D721Med (cell line): ENCODE data around the gene NSG2.

Source experiments
- DNase-seq: peaks from one replicate; pipeline ENCODE4 v3.0.0; 2011; ENCODE audit warnings: low spot score; ENCODE audit not compliant: insufficient read length
- FAIRE-seq: peaks from 2 replicates; lab custom pipeline; 2011; peaks lifted over from hg19 to GRCh38; lab: Jason Lieb, UNC
- TF ChIP-seq, protein P1 (sequence below): IDR thresholded peaks from 2 replicates; pipeline ENCODE4 v1.5.1; 2012; ENCODE audit warnings: mild to moderate bottlenecking, control low read depth; ENCODE audit not compliant: insufficient read depth; ENCODE audit errors: missing control alignments

Gene NSG2

DNA sequence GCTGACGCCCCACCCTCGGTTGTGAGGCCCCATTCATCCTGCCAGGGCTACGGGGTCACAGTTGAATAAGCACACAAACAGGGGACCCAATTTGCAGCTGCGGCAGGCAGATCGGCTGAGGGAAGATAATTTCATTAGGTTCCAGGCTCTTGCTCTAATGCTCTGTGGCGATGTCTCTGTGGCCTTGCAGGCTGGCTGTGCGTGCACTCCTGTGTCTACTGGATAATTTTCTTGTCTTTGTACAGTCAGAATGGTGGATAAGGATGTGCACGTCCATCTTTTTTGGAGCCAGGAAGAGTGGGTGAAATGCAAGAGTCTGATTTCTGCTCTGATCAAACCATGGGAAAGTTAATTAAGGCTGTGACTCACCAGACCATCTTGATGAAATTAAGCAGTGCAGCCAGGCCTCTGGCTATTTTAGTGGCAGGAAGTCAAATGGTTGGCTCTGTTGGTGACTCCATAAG, 39.2 kb downstream of the NSG2 start:
- no peak for FAIRE-seq
- TF ChIP-seq, protein P1, sequence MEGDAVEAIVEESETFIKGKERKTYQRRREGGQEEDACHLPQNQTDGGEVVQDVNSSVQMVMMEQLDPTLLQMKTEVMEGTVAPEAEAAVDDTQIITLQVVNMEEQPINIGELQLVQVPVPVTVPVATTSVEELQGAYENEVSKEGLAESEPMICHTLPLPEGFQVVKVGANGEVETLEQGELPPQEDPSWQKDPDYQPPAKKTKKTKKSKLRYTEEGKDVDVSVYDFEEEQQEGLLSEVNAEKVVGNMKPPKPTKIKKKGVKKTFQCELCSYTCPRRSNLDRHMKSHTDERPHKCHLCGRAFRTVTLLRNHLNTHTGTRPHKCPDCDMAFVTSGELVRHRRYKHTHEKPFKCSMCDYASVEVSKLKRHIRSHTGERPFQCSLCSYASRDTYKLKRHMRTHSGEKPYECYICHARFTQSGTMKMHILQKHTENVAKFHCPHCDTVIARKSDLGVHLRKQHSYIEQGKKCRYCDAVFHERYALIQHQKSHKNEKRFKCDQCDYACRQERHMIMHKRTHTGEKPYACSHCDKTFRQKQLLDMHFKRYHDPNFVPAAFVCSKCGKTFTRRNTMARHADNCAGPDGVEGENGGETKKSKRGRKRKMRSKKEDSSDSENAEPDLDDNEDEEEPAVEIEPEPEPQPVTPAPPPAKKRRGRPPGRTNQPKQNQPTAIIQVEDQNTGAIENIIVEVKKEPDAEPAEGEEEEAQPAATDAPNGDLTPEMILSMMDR: no peak
- no peak for DNase-seq

DNA sequence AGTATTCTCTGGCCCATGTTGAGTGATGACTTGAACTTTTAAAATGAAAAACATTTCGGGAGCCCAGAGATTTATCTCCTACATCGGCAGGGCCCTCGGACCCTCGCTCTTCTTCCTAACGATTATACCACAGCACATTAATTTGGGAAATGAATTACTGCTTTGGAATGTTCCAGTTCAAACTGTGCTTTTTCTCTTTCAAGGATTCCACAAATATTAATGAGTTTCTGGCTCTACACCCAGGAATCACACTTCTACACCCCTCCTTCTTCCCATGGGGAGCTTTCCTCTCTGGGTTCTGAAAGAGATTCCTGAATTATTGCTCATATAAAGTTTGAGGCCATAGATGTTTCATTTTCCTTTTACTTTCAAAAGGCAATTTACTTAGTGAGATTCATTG, 41.2 kb downstream of the NSG2 start:
- FAIRE-seq (no peak), DNase-seq (no peak)
- TF ChIP-seq, protein P1: no peak

DNA sequence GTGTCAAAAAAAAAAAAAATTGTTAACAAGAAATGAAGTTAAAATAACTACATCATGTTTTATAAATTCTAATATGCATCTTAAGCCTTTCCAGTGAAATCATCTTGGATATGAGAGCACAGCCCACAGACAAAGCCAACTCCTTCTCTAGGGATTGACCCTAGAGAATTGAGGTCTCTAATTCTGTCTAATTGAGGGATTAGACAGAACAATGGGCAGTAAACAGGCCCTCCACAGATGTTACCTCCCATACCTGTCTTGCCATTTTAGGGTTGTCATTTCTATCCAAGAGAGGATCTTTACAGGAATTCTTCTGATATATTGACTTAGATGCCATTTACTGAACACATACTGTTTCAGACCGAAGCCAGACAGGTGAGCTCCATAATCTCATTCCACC, 42.3 kb downstream of the NSG2 start:
- TF ChIP-seq, protein P1: no peak
- FAIRE-seq: peak; percentile 87

DNA sequence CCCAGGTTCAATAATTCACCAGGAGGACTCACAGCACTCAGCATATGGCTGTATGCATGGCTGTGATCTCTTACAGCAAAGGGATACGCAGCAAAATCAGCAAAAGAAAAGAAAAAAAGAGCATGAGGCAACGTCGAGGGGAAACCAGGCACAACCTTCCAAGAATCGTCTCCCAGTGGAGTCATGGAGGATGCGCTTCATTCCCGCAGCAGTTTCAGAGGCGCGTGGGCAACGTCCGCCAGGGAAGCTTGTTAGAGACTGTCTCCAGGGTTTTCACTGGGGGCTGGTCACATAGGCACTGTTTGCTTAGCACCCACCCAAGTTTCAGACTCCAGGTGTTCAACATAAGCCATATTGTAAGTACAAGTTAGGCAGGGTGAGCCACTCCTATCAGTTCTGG, 44.6 kb downstream of the NSG2 start:
- TF ChIP-seq, protein P1: no peak
- FAIRE-seq (no peak), DNase-seq (no peak)

More for the DNA sequence above, 42.3 kb downstream of the NSG2 start:
- DNase-seq: no peak

DNA sequence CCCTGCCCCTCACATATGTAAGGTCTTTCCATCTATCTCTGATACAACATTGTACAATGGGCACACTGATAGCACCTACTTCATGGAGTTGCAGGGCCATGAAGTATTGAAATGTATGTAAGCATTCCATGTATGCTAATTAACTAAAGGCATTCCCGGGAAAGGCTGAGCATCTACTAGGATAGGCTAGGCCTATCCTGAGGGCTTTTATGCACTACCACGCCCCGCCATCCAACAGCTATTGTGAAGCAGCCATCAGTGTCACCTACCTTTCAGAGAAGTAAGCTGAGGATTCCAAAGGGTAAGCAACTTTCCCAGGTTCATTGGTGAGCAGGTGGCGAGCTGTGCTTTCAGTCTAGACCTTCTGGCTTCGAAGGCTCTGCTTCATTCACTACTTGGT, 47.6 kb downstream of the NSG2 start:
- DNase-seq (no peak), FAIRE-seq (peak; percentile 53)
- TF ChIP-seq, protein P1: no peak

DNA sequence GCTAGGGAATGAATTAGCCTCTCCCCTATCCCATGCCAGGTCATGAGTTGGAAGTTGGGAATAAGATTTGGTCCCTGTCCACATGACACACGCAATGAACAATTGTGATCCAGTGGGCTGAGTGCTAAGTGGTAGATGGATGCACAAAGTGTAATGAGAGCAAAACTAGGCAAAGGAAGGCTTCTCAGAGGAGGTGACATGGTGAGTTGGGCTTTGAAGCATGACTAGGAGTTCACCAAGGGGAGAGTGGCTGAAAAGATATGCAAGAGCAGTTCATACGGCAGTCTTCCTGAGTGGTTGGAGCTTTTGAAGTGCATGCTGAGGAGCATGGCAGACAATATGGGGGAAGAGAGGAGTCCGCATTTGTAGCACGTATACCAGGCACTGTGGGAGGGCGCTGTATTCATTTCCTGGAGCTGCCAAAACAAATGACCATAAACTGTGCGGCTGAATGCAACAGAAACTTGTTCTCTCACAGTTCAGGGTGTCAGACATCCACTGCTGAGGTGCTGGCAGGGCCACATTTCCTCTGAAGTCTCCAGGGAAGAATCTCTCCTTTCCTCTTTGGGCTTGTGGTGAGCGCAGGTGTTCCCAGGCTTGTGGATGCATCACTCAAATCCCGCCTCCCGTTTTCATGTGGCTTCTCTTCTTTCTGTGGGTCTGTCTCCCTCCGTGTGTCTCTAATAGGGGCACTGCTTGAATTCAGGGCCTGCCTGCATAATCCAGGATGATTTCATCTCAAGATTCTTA, 49.5 kb downstream of the NSG2 start:
- DNase-seq (no peak), FAIRE-seq (no peak)
- TF ChIP-seq, protein P1: no peak

DNA sequence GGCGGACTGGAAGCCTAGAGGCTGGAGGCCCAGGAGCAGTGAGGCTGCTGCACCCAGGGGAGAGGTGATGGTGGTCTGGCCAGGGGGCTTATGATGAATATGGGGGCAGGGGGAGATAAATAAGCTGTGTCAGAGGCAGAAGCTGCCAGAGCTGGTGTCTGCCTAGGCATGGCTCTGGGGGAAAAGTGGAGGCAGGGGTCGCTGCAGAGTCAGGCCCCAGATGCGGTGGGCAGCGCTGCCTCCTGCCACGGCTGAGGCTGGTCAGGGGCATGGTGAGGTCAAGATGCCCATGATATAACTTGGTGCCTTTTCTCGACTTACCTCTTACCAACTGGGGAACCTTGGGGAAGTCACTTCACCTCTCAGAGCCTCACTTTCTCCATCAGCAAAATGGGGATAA, 51.1 kb downstream of the NSG2 start:
- TF ChIP-seq, protein P1: no peak
- no peak for DNase-seq
- FAIRE-seq: no peak
